Pericardium fibroblast (primary cell): ENCODE measurements around the gene TAF8. TPM values are rescaled to one million over a fixed set of nuclear protein-coding genes. Genes with fewer than 3 reads are reported as not detected.

Source experiments
- total RNA-seq: library from RNA; depleted of rRNA; stranded (reverse); fragments of >200 nt; gene quantifications from 2 replicates; pipeline ENCODE4 v1.2.3, GENCODE V29; 2015

The TAF8 gene, protein sequence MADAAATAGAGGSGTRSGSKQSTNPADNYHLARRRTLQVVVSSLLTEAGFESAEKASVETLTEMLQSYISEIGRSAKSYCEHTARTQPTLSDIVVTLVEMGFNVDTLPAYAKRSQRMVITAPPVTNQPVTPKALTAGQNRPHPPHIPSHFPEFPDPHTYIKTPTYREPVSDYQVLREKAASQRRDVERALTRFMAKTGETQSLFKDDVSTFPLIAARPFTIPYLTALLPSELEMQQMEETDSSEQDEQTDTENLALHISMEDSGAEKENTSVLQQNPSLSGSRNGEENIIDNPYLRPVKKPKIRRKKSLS
- total RNA-seq, result 8.4 and 12.3 TPM in 2 replicates

GRCh38 chr6:42050297-42051267 is at the start of gene TAF8:
TSS of gene TAF8 (plus strand) at chr6:42050524. CDS start at chr6:42050542, 18 bp downstream.

Other genes with a start within 250 kb of the TAF8 start
- 0.60 and 0.70 TPM in 2 replicates for gene USP49, start 155.1 kb upstream of the TAF8 start, total RNA-seq
- gene MED20, start 129.4 kb upstream of the TAF8 start, total RNA-seq, result 15.5 and 19.4 TPM in 2 replicates
- 5.2 and 8.4 TPM in 2 replicates for gene BYSL, start 129.0 kb upstream of the TAF8 start, total RNA-seq
- gene CCND3, start 108.7 kb upstream of the TAF8 start, total RNA-seq, result 103 and 124 TPM in 2 replicates
- gene C6orf132, start 92.1 kb downstream of the TAF8 start, total RNA-seq, result 2.8 and 2.9 TPM in 2 replicates
- not detected in 2 replicates for gene GUCA1A, start 122.8 kb downstream of the TAF8 start, total RNA-seq
- not detected in 2 replicates for gene GUCA1B, start 144.4 kb downstream of the TAF8 start, total RNA-seq
- 17.3 and 23.6 TPM in 2 replicates for gene MRPS10, start 167.3 kb downstream of the TAF8 start, total RNA-seq